Liver (tissue), 9 donors: ENCODE measurements around the gene SPRR1A. TPM values are rescaled to one million over a fixed set of nuclear protein-coding genes. Genes with fewer than 3 reads are reported as not detected.

Source experiments
- DNase-seq: peaks from one replicate; pipeline ENCODE4 v3.0.0-alpha.2; 2017; ENCODE audit warnings: low spot score
- H3K27ac ChIP-seq, 2 donors: one replicate each; pipeline ENCODE4 v1.7.0; 2013; ENCODE audit warnings: inconsistent platforms in 2 of 2, low read length in 2 of 2, control low read depth in 1 of 2, low read depth in 1 of 2, mild to moderate bottlenecking in 1 of 2
- H3K27me3 ChIP-seq, 4 donors: one replicate each; pipeline versions ENCODE4 v1.6.1 to v1.7.0; 2013; ENCODE audit warnings: low read length in 3 of 4, inconsistent platforms in 1 of 4, mild to moderate bottlenecking in 1 of 4, moderate library complexity in 1 of 4; ENCODE audit not compliant: control insufficient read depth in 4 of 4, insufficient read depth in 4 of 4
- H3K36me3 ChIP-seq, 4 donors: one replicate each; pipeline versions ENCODE4 v1.6.1 to v1.7.0; 2013; ENCODE audit warnings: low read length in 3 of 4, mild to moderate bottlenecking in 3 of 4, low read depth in 1 of 4, moderate library complexity in 1 of 4; ENCODE audit not compliant: control insufficient read depth in 4 of 4, insufficient read depth in 3 of 4
- H3K4me1 ChIP-seq, 4 donors: one replicate each; pipeline versions ENCODE4 v1.6.1 to v1.7.0; 2013; ENCODE audit warnings: low read length in 3 of 4, mild to moderate bottlenecking in 3 of 4, moderate library complexity in 1 of 4; ENCODE audit not compliant: control insufficient read depth in 4 of 4, insufficient read depth in 4 of 4
- H3K4me3 ChIP-seq, 3 donors: one replicate each; pipeline versions ENCODE4 v1.6.1 to v1.7.0; 2013; ENCODE audit warnings: low read length in 3 of 3, control low read depth in 1 of 3, low read depth in 1 of 3, mild to moderate bottlenecking in 1 of 3
- H3K9ac ChIP-seq, 2 donors: one replicate each; pipeline ENCODE4 v1.7.0; 2013; ENCODE audit warnings: low read length in 2 of 2, mild to moderate bottlenecking in 2 of 2, moderate library complexity in 2 of 2, control low read depth in 1 of 2, low read depth in 1 of 2
- H3K9me3 ChIP-seq, 4 donors: one replicate each; pipeline versions ENCODE4 v1.6.1 to v1.7.0; 2013; ENCODE audit warnings: low read length in 3 of 4; ENCODE audit not compliant: control insufficient read depth in 4 of 4
- CTCF ChIP-seq: fragments of 150-350 bp; IDR thresholded peaks from 2 replicates; pipeline ENCODE4 v1.5.1; 2017; ENCODE audit warnings: improper control_type of control experiment, low read depth, low read length; ENCODE audit not compliant: missing input control
- EGR1 ChIP-seq, 2 donors: IDR thresholded peaks; 2 replicates each; pipeline ENCODE4 v1.6.1; 2016 to 2018; ENCODE audit warnings: antibody characterized with exemption in 2 of 2, low read depth in 2 of 2
- FOXA1 ChIP-seq: IDR thresholded peaks from 2 replicates; pipeline ENCODE4 v1.6.1; 2016; ENCODE audit warnings: antibody characterized with exemption
- GABPA ChIP-seq, 2 donors: IDR thresholded peaks in 1 of 2; conservative IDR thresholded peaks in 1 of 2; 2 replicates each; pipeline ENCODE4 v1.6.1; 2016; ENCODE audit warnings: antibody characterized with exemption in 2 of 2, mild to moderate bottlenecking in 1 of 2, moderate library complexity in 1 of 2
- HNF4A ChIP-seq, 2 donors: conservative IDR thresholded peaks; 2 replicates each; pipeline ENCODE4 v1.6.1; 2016; ENCODE audit warnings: antibody characterized with exemption in 2 of 2, mild to moderate bottlenecking in 2 of 2
- HNF4G ChIP-seq: IDR thresholded peaks from 2 replicates; pipeline ENCODE4 v1.6.1; 2016; ENCODE audit warnings: antibody characterized with exemption
- JUND ChIP-seq, 2 donors: IDR thresholded peaks; 2 replicates each; pipeline ENCODE4 v1.6.1; 2016; ENCODE audit warnings: antibody characterized with exemption in 2 of 2
- NR2F2 ChIP-seq: IDR thresholded peaks from 2 replicates; pipeline ENCODE4 v1.6.1; 2016; ENCODE audit warnings: antibody characterized with exemption
- RAD21 ChIP-seq, 2 donors: IDR thresholded peaks; 2 replicates each; pipeline ENCODE4 v1.6.1; 2016; ENCODE audit warnings: antibody characterized with exemption in 2 of 2, mild to moderate bottlenecking in 2 of 2
- RXRA ChIP-seq, 2 donors: IDR thresholded peaks; 2 replicates each; pipeline ENCODE4 v1.6.1; 2017 to 2018; ENCODE audit warnings: antibody characterized with exemption in 2 of 2, mild to moderate bottlenecking in 1 of 2
- SP1 ChIP-seq: IDR thresholded peaks from 2 replicates; pipeline ENCODE4 v1.6.1; 2018; ENCODE audit warnings: antibody characterized with exemption, mild to moderate bottlenecking
- TAF1 ChIP-seq: conservative IDR thresholded peaks from 2 replicates; pipeline ENCODE4 v1.6.1; 2016; ENCODE audit warnings: antibody characterized with exemption, mild to moderate bottlenecking
- YY1 ChIP-seq: IDR thresholded peaks from 2 replicates; pipeline ENCODE4 v1.6.1; 2016; ENCODE audit warnings: antibody characterized with exemption, mild to moderate bottlenecking
- WGBS: extraction: QIAGEN DNeasy Blood & Tissue Kit; methylation state at CpG from one replicate; pipeline ENCODE4 v1.1.7; 2013; 5-methylcytosine and 5-hydroxymethylcytosine counted together
- polyA plus RNA-seq, 2 donors: library from polyadenylated mRNA; stranded (reverse) in 1 of 2; unstranded in 1 of 2; fragments of 200-250 nt in 1 of 2; fragments of >200 nt in 1 of 2; fragmentation: Nextera tagmentation in 1 of 2; extraction: Ambion mirVana in 1 of 2; gene quantifications; one replicate each; pipeline versions ENCODE4 v1.2.1 to v1.2.3, GENCODE V29; 2013 to 2015
- total RNA-seq, 2 donors: library from RNA; depleted of rRNA; stranded (reverse); fragments of >200 nt; gene quantifications; one replicate each; pipeline ENCODE4 v1.2.3, GENCODE V29; 2014
- TF ChIP-seq, protein P1 (sequence below): IDR thresholded peaks from 2 replicates; pipeline ENCODE4 v1.6.1; 2016; ENCODE audit warnings: antibody characterized with exemption
- TF ChIP-seq, protein P2 (sequence below): IDR thresholded peaks from 2 replicates; pipeline ENCODE4 v1.6.1; 2016; ENCODE audit warnings: antibody characterized with exemption
- TF ChIP-seq, protein P3 (sequence below): IDR thresholded peaks from 2 replicates; pipeline ENCODE4 v1.6.1; 2016; ENCODE audit warnings: antibody characterized with exemption
- TF ChIP-seq, protein P4 (sequence below): IDR thresholded peaks from 2 replicates; pipeline ENCODE4 v1.6.1; 2016; ENCODE audit warnings: antibody characterized with exemption, mild to moderate bottlenecking
- donor health status: healthy.
- donor health status: healthy.
- donor health status: healthy.
- donor health status: healthy.
- donor health status: healthy.

SPRR1A gene
- total and polyA plus RNA-seq, 4 donors: not detected

DNA sequence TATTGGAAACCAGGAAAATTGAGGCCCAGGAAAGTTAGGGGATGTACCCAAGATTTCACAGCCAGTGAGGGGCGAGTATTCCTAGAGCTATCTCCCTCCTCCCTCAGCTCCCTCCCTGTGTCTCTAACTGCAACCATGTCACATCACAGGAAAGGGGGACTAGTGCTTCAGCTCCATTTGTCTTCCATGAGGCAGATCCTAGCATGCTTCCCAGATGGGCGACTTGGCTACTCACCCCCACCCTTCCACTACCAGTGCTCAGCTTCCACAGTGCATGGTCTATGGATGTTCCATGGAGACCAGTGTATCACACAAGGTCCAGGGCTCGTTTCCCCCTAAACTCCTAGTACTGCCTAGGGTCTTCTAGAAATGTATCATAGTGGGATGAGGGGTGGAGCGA lies 18.0 kb upstream of the SPRR1A start:
- no peaks in the 10 kb centered on the region for H3K9me3 ChIP-seq
- TF ChIP-seq EGR1 (IDR thresholded peaks at IDR 0.05; ENCODE audit: low read depth in 2 of 2) (no peak), TAF1 (no peak), GABPA (IDR thresholded peaks at IDR 0.05 in 1 of 2, conservative IDR thresholded peaks at IDR 0.05 in 1 of 2) (no peak), CTCF (no peak), RXRA (IDR thresholded peaks at IDR 0.05) (no peak), NR2F2 (no peak), YY1 (no peak), SP1 (no peak), JUND (IDR thresholded peaks at IDR 0.05) (no peak), HNF4A (conservative IDR thresholded peaks at IDR 0.05) (no peak), FOXA1 (no peak), HNF4G (no peak), RAD21 (IDR thresholded peaks at IDR 0.05) (no peak)
- TF ChIP-seq, protein P1, sequence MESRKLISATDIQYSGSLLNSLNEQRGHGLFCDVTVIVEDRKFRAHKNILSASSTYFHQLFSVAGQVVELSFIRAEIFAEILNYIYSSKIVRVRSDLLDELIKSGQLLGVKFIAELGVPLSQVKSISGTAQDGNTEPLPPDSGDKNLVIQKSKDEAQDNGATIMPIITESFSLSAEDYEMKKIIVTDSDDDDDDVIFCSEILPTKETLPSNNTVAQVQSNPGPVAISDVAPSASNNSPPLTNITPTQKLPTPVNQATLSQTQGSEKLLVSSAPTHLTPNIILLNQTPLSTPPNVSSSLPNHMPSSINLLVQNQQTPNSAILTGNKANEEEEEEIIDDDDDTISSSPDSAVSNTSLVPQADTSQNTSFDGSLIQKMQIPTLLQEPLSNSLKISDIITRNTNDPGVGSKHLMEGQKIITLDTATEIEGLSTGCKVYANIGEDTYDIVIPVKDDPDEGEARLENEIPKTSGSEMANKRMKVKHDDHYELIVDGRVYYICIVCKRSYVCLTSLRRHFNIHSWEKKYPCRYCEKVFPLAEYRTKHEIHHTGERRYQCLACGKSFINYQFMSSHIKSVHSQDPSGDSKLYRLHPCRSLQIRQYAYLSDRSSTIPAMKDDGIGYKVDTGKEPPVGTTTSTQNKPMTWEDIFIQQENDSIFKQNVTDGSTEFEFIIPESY: no peak
- TF ChIP-seq, protein P2, sequence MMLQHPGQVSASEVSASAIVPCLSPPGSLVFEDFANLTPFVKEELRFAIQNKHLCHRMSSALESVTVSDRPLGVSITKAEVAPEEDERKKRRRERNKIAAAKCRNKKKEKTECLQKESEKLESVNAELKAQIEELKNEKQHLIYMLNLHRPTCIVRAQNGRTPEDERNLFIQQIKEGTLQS: no peak
- TF ChIP-seq, protein P3, sequence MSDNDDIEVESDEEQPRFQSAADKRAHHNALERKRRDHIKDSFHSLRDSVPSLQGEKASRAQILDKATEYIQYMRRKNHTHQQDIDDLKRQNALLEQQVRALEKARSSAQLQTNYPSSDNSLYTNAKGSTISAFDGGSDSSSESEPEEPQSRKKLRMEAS: no peak
- TF ChIP-seq, protein P4, sequence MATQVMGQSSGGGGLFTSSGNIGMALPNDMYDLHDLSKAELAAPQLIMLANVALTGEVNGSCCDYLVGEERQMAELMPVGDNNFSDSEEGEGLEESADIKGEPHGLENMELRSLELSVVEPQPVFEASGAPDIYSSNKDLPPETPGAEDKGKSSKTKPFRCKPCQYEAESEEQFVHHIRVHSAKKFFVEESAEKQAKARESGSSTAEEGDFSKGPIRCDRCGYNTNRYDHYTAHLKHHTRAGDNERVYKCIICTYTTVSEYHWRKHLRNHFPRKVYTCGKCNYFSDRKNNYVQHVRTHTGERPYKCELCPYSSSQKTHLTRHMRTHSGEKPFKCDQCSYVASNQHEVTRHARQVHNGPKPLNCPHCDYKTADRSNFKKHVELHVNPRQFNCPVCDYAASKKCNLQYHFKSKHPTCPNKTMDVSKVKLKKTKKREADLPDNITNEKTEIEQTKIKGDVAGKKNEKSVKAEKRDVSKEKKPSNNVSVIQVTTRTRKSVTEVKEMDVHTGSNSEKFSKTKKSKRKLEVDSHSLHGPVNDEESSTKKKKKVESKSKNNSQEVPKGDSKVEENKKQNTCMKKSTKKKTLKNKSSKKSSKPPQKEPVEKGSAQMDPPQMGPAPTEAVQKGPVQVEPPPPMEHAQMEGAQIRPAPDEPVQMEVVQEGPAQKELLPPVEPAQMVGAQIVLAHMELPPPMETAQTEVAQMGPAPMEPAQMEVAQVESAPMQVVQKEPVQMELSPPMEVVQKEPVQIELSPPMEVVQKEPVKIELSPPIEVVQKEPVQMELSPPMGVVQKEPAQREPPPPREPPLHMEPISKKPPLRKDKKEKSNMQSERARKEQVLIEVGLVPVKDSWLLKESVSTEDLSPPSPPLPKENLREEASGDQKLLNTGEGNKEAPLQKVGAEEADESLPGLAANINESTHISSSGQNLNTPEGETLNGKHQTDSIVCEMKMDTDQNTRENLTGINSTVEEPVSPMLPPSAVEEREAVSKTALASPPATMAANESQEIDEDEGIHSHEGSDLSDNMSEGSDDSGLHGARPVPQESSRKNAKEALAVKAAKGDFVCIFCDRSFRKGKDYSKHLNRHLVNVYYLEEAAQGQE: no peak
- 78% methylated on average over 4 of the region's 4 CpGs for WGBS

DNA sequence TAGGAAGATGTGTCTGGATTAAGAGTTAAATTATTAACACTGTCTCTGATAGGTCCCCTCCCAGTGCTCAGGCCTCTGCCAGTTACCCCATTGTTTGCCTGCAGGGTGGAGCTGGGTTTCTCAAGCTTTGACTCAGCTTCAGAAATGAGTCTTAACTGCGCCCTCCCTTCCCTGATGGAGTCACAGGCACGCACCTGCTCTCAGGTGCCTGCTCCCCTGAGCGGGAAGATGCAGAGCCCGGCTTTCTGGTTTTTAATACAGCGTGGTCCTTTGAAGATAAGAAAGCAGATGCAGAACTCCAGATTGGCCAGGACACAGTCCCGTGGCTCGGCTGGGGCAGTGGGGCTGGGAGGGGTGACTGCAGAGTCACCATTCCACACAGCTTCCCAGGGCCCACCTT lies 16.7 kb upstream of the SPRR1A start:
- Histone ChIP-seq H3K27me3 (no peaks in the 10 kb centered on the region), H3K9ac (no peak overlapping the region), H3K27ac (no peak overlapping the region), H3K4me1 (no peaks in the 10 kb centered on the region), H3K36me3 (no peaks in the 10 kb centered on the region), H3K9me3 (no peaks in the 10 kb centered on the region), H3K4me3 (no peak overlapping the region)
- 58% methylated on average over 7 of the region's 7 CpGs for WGBS
- TF ChIP-seq YY1: no peak
- TF ChIP-seq HNF4A (conservative IDR thresholded peaks at IDR 0.05): no peak
- DNase-seq: no peak

More for the DNA sequence above, 18.0 kb upstream of the SPRR1A start:
- Histone ChIP-seq H3K9ac (no peak overlapping the region), H3K27me3 (no peaks in the 10 kb centered on the region), H3K4me3 (no peak overlapping the region), H3K27ac (no peak overlapping the region), H3K4me1 (no peaks in the 10 kb centered on the region), H3K36me3 (no peaks in the 10 kb centered on the region)
- no peak for DNase-seq
